Measurements from ENCODE around the gene GALNT9. TPM values are rescaled to one million over a fixed set of nuclear protein-coding genes. Genes with fewer than 3 reads are reported as not detected.

Gene GALNT9
- total and polyA plus RNA-seq, 7 donors, result 0.28 to 5.0 (median 2.8) TPM; not detected in 2

GRCh38 chr12:132213359-132214160 is 115.8 kb downstream of the GALNT9 start:
- intact Hi-C loops (cut with DNase I), result no loop called here
- WGBS, 2 donors, result 78 to 85% methylated on average over 26 of the region's 26 CpGs
- TF ChIP-seq EP300 (IDR thresholded peaks at IDR 0.05), result no peak

GRCh38 chr12:132211816-132212215 is 117.6 kb downstream of the GALNT9 start:
- Histone ChIP-seq H3K4me1 (no peaks in the 10 kb centered on the region), H3K27ac (no peak overlapping the region), H3K36me3 (no peaks in the 10 kb centered on the region), H3K4me3 (no peak overlapping the region), H3K27me3 (peaks cover 0 to 18% (median 18%) of the 10 kb centered on the region in 3 donors), H3K9me3 (peaks cover 0 to 4% (median 1%) of the 10 kb centered on the region in 4 donors)
- no peak for DNase-seq
- TF ChIP-seq EP300 (IDR thresholded peaks at IDR 0.05), result no peak
- no peak for TF ChIP-seq POLR2AphosphoS5 (IDR thresholded peaks at IDR 0.05)
- no peak for TF ChIP-seq POLR2A (IDR thresholded peaks at IDR 0.05)
- TF ChIP-seq CTCF (IDR thresholded peaks at IDR 0.05), result no peak
- WGBS, 2 donors, result 85 to 92% methylated on average over 17 of the region's 17 CpGs
- intact Hi-C loops (cut with DNase I), result no loop called here

More at GRCh38 chr12:132213359-132214160, 115.8 kb downstream of the GALNT9 start:
- no peak overlapping the region for H3K27ac ChIP-seq
- no peaks in the 10 kb centered on the region for H3K4me1 ChIP-seq
- H3K9me3 ChIP-seq, result peaks cover 0 to under 1% (median under 1%) of the 10 kb centered on the region in 4 donors
- H3K36me3 ChIP-seq, result no peaks in the 10 kb centered on the region
- no peak for DNase-seq
- no peak overlapping the region for H3K4me3 ChIP-seq
- H3K27me3 ChIP-seq, result peaks cover 0 to 12% (median 3%) of the 10 kb centered on the region in 3 donors

DNA sequence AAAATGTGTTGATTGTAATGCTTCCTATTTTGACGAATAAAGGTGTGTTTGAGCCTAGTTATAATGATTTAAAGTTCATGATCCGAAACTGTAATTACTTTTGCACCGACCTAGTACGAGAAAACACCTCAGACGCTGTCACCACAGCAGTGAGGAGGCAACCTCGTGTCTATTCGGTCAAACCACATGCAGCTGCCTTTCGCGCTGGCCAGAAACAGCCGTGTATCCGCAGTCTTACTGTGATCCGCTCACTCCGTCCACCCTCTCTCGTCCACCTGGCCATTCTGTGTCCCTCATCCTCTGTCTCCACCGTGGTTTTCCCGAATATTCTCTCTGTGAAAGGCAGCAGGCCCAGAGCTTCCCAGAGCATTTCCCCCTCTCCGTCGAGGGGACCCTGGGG is 118.1 kb downstream of the GALNT9 start:
- Histone ChIP-seq H3K27ac (no peak overlapping the region), H3K36me3 (no peaks in the 10 kb centered on the region), H3K9me3 (peaks cover 0 to 4% (median 1%) of the 10 kb centered on the region in 4 donors), H3K27me3 (peaks cover 0 to 21% (median 19%) of the 10 kb centered on the region in 3 donors), H3K4me3 (no peak overlapping the region), H3K4me1 (no peaks in the 10 kb centered on the region)
- 89 to 90% methylated on average over 18 of the region's 18 CpGs for WGBS, 2 donors
- no peak for TF ChIP-seq POLR2A (IDR thresholded peaks at IDR 0.05)
- TF ChIP-seq POLR2AphosphoS5 (IDR thresholded peaks at IDR 0.05), result no peak
- no peak for TF ChIP-seq EP300 (IDR thresholded peaks at IDR 0.05)
- TF ChIP-seq CTCF (IDR thresholded peaks at IDR 0.05), result no peak
- intact Hi-C loops (cut with DNase I), result no loop called here
- no peak for DNase-seq

- no peaks in the 10 kb centered on the region for H3K36me3 ChIP-seq
- peaks cover 0 to 6% (median 4%) of the 10 kb centered on the region in 4 donors for H3K4me1 ChIP-seq
- peaks cover 0 to 29% (median 27%) of the 10 kb centered on the region in 3 donors for H3K27me3 ChIP-seq
- intact Hi-C loops (cut with DNase I), result no loop called here
- no peak for TF ChIP-seq EP300 (IDR thresholded peaks at IDR 0.05)
- no peak for TF ChIP-seq CTCF (IDR thresholded peaks at IDR 0.05)
- H3K4me3 ChIP-seq, result no peak overlapping the region
- peaks cover 0 to 4% (median 1%) of the 10 kb centered on the region in 4 donors for H3K9me3 ChIP-seq
- H3K27ac ChIP-seq, result no peak overlapping the region
- WGBS, 2 donors, result 79 to 87% methylated on average over 48 of the region's 48 CpGs
- no peak for DNase-seq
Measured at GRCh38 chr12:132210223-132211055, 119.0 kb downstream of the GALNT9 start.

All from sigmoid colon (tissue), 7 donors.